Endothelial cell of umbilical vein (primary cell): ENCODE data around the gene ZSCAN2. TPM values are rescaled to one million over a fixed set of nuclear protein-coding genes. Genes with fewer than 3 reads are reported as not detected.

Experiments
- BruUV-seq: library from RNA; stranded (reverse); fragments of 400-500 nt; replicated peaks from 2 replicates; lab custom pipeline; 2021; lab: Mats Ljungman, UMichigan
- CTCF ChIA-PET: fragments of 300-600, 350-600 bp; sonication (Branson Sonifier 250); formaldehyde crosslinking; loops from one replicate; lab custom pipeline; 2021; ENCODE audit warnings: antibody characterized with exemption, inconsistent platforms; lab: Charles Lee
- POLR2A ChIA-PET: fragments of 300-600, 350-600 bp; sonication (Branson Sonifier 250); formaldehyde crosslinking; loops from one replicate; lab custom pipeline; 2021; ENCODE audit warnings: antibody characterized with exemption, inconsistent platforms; lab: Charles Lee
- DNase-seq: peaks from one replicate; pipeline ENCODE4 v3.0.0-alpha.2; 2011; ENCODE audit warnings: low read depth, low spot score
- FAIRE-seq: peaks from 2 replicates; lab custom pipeline; 2011; peaks lifted over from hg19 to GRCh38; lab: Jason Lieb, UNC
- H2AFZ ChIP-seq: 2 replicates; pipeline ENCODE4 v1.6.0; 2012; ENCODE audit warnings: low read depth, low read length, control low read depth, inconsistent platforms
- H3K27ac ChIP-seq: 2 replicates; pipeline ENCODE4 v1.5.1; 2011; ENCODE audit warnings: low read depth, mild to moderate bottlenecking, control low read depth, low read length, moderate library complexity; ENCODE audit not compliant: insufficient read depth
- H3K27me3 ChIP-seq, 2 experiments: 2 replicates each; pipeline versions ENCODE4 v1.6.0 to v1.6.1; 2011; ENCODE audit warnings: low read length in 2 of 2, mixed read lengths in 1 of 2; ENCODE audit not compliant: control insufficient read depth in 2 of 2, insufficient read depth in 2 of 2
- H3K36me3 ChIP-seq, 2 experiments: 2 replicates in 1 of 2; 3 replicates in 1 of 2; pipeline ENCODE4 v1.5.1; 2011; ENCODE audit warnings: low read length in 2 of 2, mild to moderate bottlenecking in 1 of 2, moderate library complexity in 1 of 2; ENCODE audit not compliant: control insufficient read depth in 2 of 2, insufficient read depth in 2 of 2; ENCODE audit errors: extremely low read depth in 1 of 2
- H3K4me1 ChIP-seq: 3 replicates; pipeline ENCODE4 v1.5.1; 2011; ENCODE audit warnings: mild to moderate bottlenecking, low read length; ENCODE audit not compliant: control insufficient read depth, insufficient read depth; ENCODE audit errors: extremely low read depth
- H3K4me2 ChIP-seq: 2 replicates; pipeline ENCODE4 v1.6.1; 2011; ENCODE audit warnings: low read length, control low read depth, mixed read lengths; ENCODE audit not compliant: insufficient read depth
- H3K4me3 ChIP-seq, 3 experiments: fragments of 200-600 bp in 1 of 3; sonication (generic), shearing (Covaris generic) in 1 of 3; replicated peaks in 1 of 3; 2 replicates each; pipeline ENCODE4 v1.5.1; 2011 to 2016; ENCODE audit warnings: control low read depth in 3 of 3, low read length in 3 of 3, mild to moderate bottlenecking in 2 of 3, inconsistent platforms in 1 of 3, low read depth in 1 of 3, moderate library complexity in 1 of 3; ENCODE audit not compliant: insufficient read depth in 1 of 3
- H3K79me2 ChIP-seq: 2 replicates; pipeline ENCODE4 v1.6.0; 2012; ENCODE audit warnings: low read length, inconsistent platforms; ENCODE audit not compliant: control insufficient read depth, insufficient read depth
- H3K9ac ChIP-seq: replicated peaks from 2 replicates; pipeline ENCODE3; 2011; ENCODE audit warnings: low read length, control low read depth; ENCODE audit not compliant: insufficient read depth; ENCODE audit errors: extremely low read depth
- H3K9me1 ChIP-seq: replicated peaks from 3 replicates; pipeline ENCODE4 v1.6.0; 2011; ENCODE audit warnings: mild to moderate bottlenecking, low read length; ENCODE audit not compliant: control insufficient read depth, insufficient read depth; ENCODE audit errors: extremely low read depth
- H3K9me3 ChIP-seq: replicated peaks from 2 replicates; pipeline ENCODE4 v1.5.1; 2012; ENCODE audit warnings: low read length, inconsistent platforms; ENCODE audit not compliant: control insufficient read depth, insufficient read depth
- H4K20me1 ChIP-seq: replicated peaks from 2 replicates; pipeline ENCODE3; 2011; ENCODE audit warnings: mild to moderate bottlenecking, low read length; ENCODE audit not compliant: control insufficient read depth, insufficient read depth; ENCODE audit errors: extremely low read depth
- EZH2 ChIP-seq: IDR thresholded peaks from 2 replicates; pipeline ENCODE4 v1.6.1; 2012; ENCODE audit warnings: borderline replicate concordance, low read depth, mild to moderate bottlenecking, moderate library complexity, low read length, inconsistent platforms; ENCODE audit not compliant: severe bottlenecking
- FOS ChIP-seq: IDR thresholded peaks from 2 replicates; pipeline ENCODE4 v1.6.1; 2011; ENCODE audit warnings: mild to moderate bottlenecking, low read length, moderate library complexity, borderline replicate concordance; ENCODE audit not compliant: insufficient read depth
- GATA2 ChIP-seq: IDR thresholded peaks from 2 replicates; pipeline ENCODE4 v1.7.0; 2011; ENCODE audit warnings: low read depth, mild to moderate bottlenecking, moderate library complexity, mixed read lengths, low read length; ENCODE audit not compliant: insufficient read length, insufficient read depth
- JUN ChIP-seq: IDR thresholded peaks from 2 replicates; pipeline ENCODE4 v1.6.1; 2011; ENCODE audit warnings: borderline replicate concordance, low read depth; ENCODE audit not compliant: insufficient read length, insufficient read depth
- MYC ChIP-seq: IDR thresholded peaks from one replicate; pipeline ENCODE4 v1.6.1; 2011; ENCODE audit warnings: mild to moderate bottlenecking, low read depth, low read length
- POLR2A ChIP-seq: IDR thresholded peaks from 2 replicates; pipeline ENCODE4 v1.6.1; 2012; ENCODE audit warnings: low read depth, mild to moderate bottlenecking, control low read depth, low read length
- POLR2AphosphoS5 ChIP-seq: IDR thresholded peaks from 2 replicates; pipeline ENCODE4 v1.6.1; 2012; ENCODE audit warnings: low read depth, mild to moderate bottlenecking, control low read depth, low read length, moderate library complexity; ENCODE audit not compliant: insufficient read depth
- dilution Hi-C: fragments of 300-500 bp; cut with MboI; formaldehyde crosslinking; loops from one replicate; pipeline ENCODE4 v1.15.0; 2019; ENCODE audit warnings: low sequenced_read_pairs; ENCODE audit not compliant: extremely low pct_ligation_motif_present
- intact Hi-C: fragments of 100-400 bp; cut with micrococcal nuclease; formaldehyde crosslinking; loops from one replicate; pipeline ENCODE4 v1.10.0; 2022
- polyA plus RNA-seq, 4 experiments: library from polyadenylated mRNA; depleted of rRNA in 3 of 4; stranded (reverse) in 3 of 4; unstranded in 1 of 4; fragments of >200 nt; gene quantifications; 2 replicates each; pipeline versions ENCODE4 v1.2.1 to v1.2.3, GENCODE V29; 2011 to 2012; ENCODE audit warnings: missing spikeins in 1 of 4
- total RNA-seq: library from RNA; stranded (reverse); gene quantifications from 2 replicates; pipeline ENCODE4 v1.2.3, GENCODE V29; 2021
- TF ChIP-seq, protein P1 (sequence below), 2 donors: IDR thresholded peaks; 1 replicate in 1 of 2; 2 replicates in 1 of 2; pipeline ENCODE4 v1.5.1; 2011; ENCODE audit warnings: low read length in 2 of 2, mild to moderate bottlenecking in 2 of 2, moderate library complexity in 2 of 2, control low read depth in 1 of 2, inconsistent platforms in 1 of 2, low read depth in 1 of 2; ENCODE audit not compliant: insufficient read depth in 1 of 2; ENCODE audit errors: extremely low read depth in 1 of 2
- TF ChIP-seq, protein P2 (sequence below): IDR thresholded peaks from 2 replicates; pipeline ENCODE4 v1.6.1; 2011; ENCODE audit not compliant: insufficient read depth, insufficient read length

ZSCAN2 gene
- total and polyA plus RNA-seq, 2 donors (not counting 3 experiments of a cell fraction or from before 2014, with no cell fraction given): 12.9 to 13.5 TPM

DNA sequence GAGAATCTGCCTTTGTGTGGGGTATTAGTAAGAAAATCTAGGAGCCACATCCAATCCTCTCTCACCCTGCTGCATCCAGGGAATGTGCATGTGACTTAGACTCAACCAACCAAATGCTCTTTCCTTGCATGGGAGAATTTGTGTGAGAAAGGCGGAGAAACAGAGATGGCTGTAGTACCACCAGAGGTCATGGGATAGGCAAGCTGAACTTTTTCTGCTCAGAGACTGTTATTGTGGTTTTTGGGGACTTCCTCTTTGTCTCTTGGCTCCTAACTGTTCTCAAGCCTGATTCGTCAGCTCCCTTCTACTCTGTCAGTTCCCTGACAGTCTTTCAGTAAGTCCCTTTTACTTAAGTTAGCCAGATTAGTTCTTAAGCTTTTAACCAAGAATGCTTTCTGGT is 2.6 kb upstream of the ZSCAN2 start:
- intact Hi-C loops (no loop called here), dilution Hi-C loops (no loop called here)
- Histone ChIP-seq H3K4me3 (no peak overlapping the region), H2AFZ (no peak overlapping the region), H3K4me2 (no peak overlapping the region), H3K9me1 (no peaks in the 10 kb centered on the region), H3K4me1 (no peaks in the 10 kb centered on the region), H3K9me3 (no peaks in the 10 kb centered on the region), H3K79me2 (peaks cover 2% of the 10 kb centered on the region), H3K27me3 (peaks cover 0 to 5% of the 10 kb centered on the region in 2 experiments), H3K27ac (no peak overlapping the region), H3K9ac (no peak overlapping the region), H4K20me1 (no peaks in the 10 kb centered on the region), H3K36me3 (no peaks in the 10 kb centered on the region)
- POLR2A ChIA-PET: no interaction called here
- CTCF ChIA-PET: interaction anchor here (0.7 to 2.1 kb wide), 24 partner anchors 10 to 571 kb away, joined by 3 to 30 read pairs (median 8); partner anchors contain the start of genes NMB, PDE8A, SEC11A and WDR73
- DNase-seq (no peak), FAIRE-seq (no peak)
- BruUV-seq: no TSS peak
- TF ChIP-seq POLR2A (no peak), POLR2AphosphoS5 (no peak), JUN (no peak), EZH2 (no peak), GATA2 (no peak), FOS (no peak), MYC (no peak)
- TF ChIP-seq, protein P1, sequence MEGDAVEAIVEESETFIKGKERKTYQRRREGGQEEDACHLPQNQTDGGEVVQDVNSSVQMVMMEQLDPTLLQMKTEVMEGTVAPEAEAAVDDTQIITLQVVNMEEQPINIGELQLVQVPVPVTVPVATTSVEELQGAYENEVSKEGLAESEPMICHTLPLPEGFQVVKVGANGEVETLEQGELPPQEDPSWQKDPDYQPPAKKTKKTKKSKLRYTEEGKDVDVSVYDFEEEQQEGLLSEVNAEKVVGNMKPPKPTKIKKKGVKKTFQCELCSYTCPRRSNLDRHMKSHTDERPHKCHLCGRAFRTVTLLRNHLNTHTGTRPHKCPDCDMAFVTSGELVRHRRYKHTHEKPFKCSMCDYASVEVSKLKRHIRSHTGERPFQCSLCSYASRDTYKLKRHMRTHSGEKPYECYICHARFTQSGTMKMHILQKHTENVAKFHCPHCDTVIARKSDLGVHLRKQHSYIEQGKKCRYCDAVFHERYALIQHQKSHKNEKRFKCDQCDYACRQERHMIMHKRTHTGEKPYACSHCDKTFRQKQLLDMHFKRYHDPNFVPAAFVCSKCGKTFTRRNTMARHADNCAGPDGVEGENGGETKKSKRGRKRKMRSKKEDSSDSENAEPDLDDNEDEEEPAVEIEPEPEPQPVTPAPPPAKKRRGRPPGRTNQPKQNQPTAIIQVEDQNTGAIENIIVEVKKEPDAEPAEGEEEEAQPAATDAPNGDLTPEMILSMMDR (IDR thresholded peaks at IDR 0.05; ENCODE audit: extremely low read depth in 1 of 2, insufficient read depth in 1 of 2, low read depth in 1 of 2, low read length in 2 of 2): no peak
- TF ChIP-seq, protein P2, sequence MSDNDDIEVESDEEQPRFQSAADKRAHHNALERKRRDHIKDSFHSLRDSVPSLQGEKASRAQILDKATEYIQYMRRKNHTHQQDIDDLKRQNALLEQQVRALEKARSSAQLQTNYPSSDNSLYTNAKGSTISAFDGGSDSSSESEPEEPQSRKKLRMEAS: no peak
